Activated CD4-positive, alpha-beta T cell treated with anti-CD3 and anti-CD28 coated beads, Interleukin-2, Interleukin-4, amounts not matched to agents 100 ng/mL and 50 ng/mL, durations not matched to agents 16 hours and 8 hours (primary cell): Measurements from ENCODE around the gene CDH3.

Source experiments
- DNase-seq: peaks from one replicate; pipeline ENCODE4 v3.0.0-alpha.2; 2020; ENCODE audit warnings: low spot score

Gene CDH3

GRCh38 chr16:68737730-68738629, 92.9 kb downstream of the CDH3 start:
- DNase-seq, result no peak

- DNase-seq, result no peak
Observed at GRCh38 chr16:68739964-68740627, 95.0 kb downstream of the CDH3 start.

- DNase-seq, result no peak
Observed at GRCh38 chr16:68740628-68741346, 95.7 kb downstream of the CDH3 start.

GRCh38 chr16:68743664-68744063, 98.6 kb downstream of the CDH3 start:
- DNase-seq, result no peak

GRCh38 chr16:68744744-68745280, 99.7 kb downstream of the CDH3 start:
- DNase-seq, result no peak

- no peak for DNase-seq
Observed at GRCh38 chr16:68746951-68747350, 101.8 kb downstream of the CDH3 start.

GRCh38 chr16:68749432-68749831, 104.3 kb downstream of the CDH3 start:
- DNase-seq, result no peak
